Activated CD4-positive, alpha-beta T cell treated with anti-CD3 and anti-CD28 coated beads, Interleukin-2, amount 10 ng/mL, durations not matched to agents 24 days and 14 days (primary cell): ENCODE results near the gene SPTBN4. TPM values are rescaled to one million over a fixed set of nuclear protein-coding genes. Genes with fewer than 3 reads are reported as not detected.
"Not testable (repeated sequence)": the region's sequence is repeated elsewhere in the genome, so short reads cannot be mapped to it uniquely, and the experiment has no call there.

ENCODE experiments used
- DNase-seq: peaks from one replicate; pipeline ENCODE4 v3.0.0; 2022
- H3K27ac Mint-ChIP-seq: one replicate; pipeline ENCODE4 v1.8.0; 2022; ENCODE audit warnings: mild to moderate bottlenecking, mixed read lengths
- H3K27me3 Mint-ChIP-seq: one replicate; pipeline ENCODE4 v1.8.0; 2022; ENCODE audit warnings: mixed read lengths
- H3K36me3 Mint-ChIP-seq: one replicate; pipeline ENCODE4 v1.8.0; 2022; ENCODE audit warnings: low read depth, mild to moderate bottlenecking, mixed read lengths
- H3K4me1 Mint-ChIP-seq: one replicate; pipeline ENCODE4 v1.8.0; 2021; ENCODE audit warnings: mixed read lengths
- H3K4me3 Mint-ChIP-seq: one replicate; pipeline ENCODE4 v1.8.0; 2022; ENCODE audit warnings: mild to moderate bottlenecking, moderate library complexity, mixed read lengths
- H3K9me3 Mint-ChIP-seq: one replicate; pipeline ENCODE4 v1.8.0; 2021; ENCODE audit warnings: mixed read lengths
- intact Hi-C: fragments of 100-400 bp; cut with micrococcal nuclease; formaldehyde crosslinking; loops from one replicate; pipeline ENCODE4 v1.15.1; 2023
- total RNA-seq: library from RNA; stranded (reverse); gene quantifications from 2 replicates; pipeline ENCODE4 v1.2.3, GENCODE V29; 2022

The SPTBN4 gene
- total RNA-seq, 1 donor from 2014 or later = 0.51 TPM

DNA sequence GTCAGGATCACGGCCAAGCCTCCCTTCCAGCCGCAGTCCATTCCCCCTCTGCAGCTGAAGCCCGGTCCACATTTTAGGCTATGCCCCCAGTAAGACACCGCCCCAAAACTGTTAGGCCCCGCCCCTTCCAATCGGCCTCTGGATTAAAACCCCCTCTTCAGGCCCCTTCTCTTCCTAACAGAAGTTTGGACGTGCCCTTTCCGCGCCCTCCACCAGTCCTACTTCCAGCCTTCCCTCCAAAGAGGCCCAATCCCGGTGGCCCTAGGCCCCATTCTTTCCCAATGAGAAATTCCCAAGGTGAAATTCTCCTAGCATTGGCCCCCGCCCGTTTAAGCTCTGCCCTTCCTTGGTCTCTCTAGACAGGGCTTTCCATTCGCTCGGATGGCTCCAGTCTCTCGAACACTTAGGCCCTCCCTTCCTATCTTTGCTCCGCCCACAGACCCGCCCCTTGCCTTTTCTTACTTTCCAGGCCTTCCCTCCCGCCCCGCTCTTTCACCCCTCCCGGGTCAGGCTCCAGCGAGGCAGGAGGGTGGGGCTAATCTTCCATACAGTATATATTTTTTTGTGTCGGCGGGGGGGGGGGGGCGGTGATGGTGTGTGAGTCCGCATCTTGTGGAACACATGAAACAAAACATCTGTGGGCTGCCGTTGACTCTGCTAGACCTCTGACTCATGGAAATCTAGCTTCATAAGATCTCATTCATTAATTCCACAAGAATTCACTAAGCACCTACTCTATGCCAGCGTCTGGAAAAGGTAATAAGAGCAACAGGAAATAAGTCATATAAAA, 148.0 kb downstream of the SPTBN4 start:
- H3K27me3 Mint-ChIP-seq = no peaks in the 10 kb centered on the region
- peaks cover 40% of the 10 kb centered on the region for H3K4me1 Mint-ChIP-seq
- peak overlapping the region; percentile 92 for H3K4me3 Mint-ChIP-seq
- peak; percentile 95 for DNase-seq
- H3K9me3 Mint-ChIP-seq = no peaks in the 10 kb centered on the region
- H3K27ac Mint-ChIP-seq = peak overlapping the region; percentile 98
- intact Hi-C loops = loop anchor here (1.0 to 10.0 kb wide), 6 partner anchors 48 to 782 kb away; partner anchors contain the start of genes ACTMAP, AKT2, BCKDHA and COQ8B
- H3K36me3 Mint-ChIP-seq = peaks cover 30% of the 10 kb centered on the region

DNA sequence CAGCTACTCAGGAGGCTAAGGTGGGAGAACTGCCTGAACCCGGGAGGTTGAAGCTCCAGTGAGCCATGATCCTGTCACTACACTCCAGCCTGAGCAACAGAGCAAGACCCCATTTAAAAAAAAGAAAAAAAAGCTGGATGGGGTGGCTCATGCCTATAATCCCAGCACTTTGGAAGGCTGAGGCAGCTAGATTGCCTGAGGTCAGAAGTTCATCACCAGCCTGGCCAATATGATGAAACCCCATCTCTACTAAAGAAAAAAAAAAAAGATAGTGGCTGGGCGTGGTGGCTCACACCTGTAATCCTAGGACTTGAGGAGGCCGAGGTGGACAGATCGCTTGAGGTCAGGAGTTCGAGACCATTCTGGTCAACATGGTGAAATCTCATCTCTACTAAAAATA, 149.4 kb downstream of the SPTBN4 start:
- H3K4me3 Mint-ChIP-seq = no peak overlapping the region
- intact Hi-C loops = loop anchor here (10.0 kb wide), 2 partner anchors 99 to 331 kb away; partner anchors contain the start of genes AKT2, COQ8B and ITPKC
- H3K9me3 Mint-ChIP-seq = no peaks in the 10 kb centered on the region
- H3K27ac Mint-ChIP-seq = peak overlapping the region; percentile 98
- no peaks in the 10 kb centered on the region for H3K27me3 Mint-ChIP-seq
- H3K4me1 Mint-ChIP-seq = peaks cover 30% of the 10 kb centered on the region
- DNase-seq = no peak
- H3K36me3 Mint-ChIP-seq = peaks cover 32% of the 10 kb centered on the region

DNA sequence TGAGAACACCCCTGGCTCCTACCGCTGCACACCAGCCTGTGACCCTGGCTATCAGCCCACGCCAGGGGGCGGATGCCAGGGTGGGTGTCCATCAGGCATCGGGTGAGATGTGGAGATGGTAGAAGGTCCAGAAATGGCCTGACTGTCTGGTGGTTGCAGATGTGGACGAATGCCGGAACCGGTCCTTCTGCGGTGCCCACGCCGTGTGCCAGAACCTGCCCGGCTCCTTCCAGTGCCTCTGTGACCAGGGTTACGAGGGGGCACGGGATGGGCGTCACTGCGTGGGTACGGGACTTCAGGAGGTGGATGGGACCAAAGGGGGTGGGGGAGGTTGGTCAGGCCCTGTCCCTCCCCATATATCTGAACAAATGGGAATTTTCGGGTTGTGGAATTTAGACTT, 150.1 kb downstream of the SPTBN4 start:
- Mint-ChIP-seq H3K36me3 (peaks cover 39% of the 10 kb centered on the region), H3K27me3 (no peaks in the 10 kb centered on the region), H3K27ac (no peak overlapping the region), H3K4me1 (peaks cover 30% of the 10 kb centered on the region), H3K4me3 (no peak overlapping the region), H3K9me3 (no peaks in the 10 kb centered on the region)
- intact Hi-C loops = loop anchor here (10.0 kb wide), 2 partner anchors 98 to 332 kb away; partner anchors contain the start of genes AKT2, COQ8B and ITPKC
- DNase-seq = no peak

DNA sequence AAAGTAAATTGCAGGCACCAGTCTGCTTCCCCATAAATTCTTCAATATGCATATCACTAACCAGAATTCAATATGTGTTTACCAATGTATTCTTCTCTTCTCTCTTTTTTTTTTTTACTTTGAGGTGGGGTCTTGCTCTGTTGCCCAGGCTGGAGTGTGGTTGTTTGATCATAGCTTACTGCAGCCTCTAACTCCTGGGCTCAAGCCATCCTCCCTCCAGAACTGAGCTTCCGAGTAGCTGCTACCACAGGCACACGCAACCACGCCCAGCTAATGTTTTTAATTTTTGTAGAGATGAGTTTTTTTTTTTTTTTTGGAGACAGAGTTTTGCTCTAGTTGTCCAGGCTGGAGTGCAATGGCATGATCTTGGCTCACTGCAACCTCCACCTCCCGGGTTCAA, 151.2 kb downstream of the SPTBN4 start:
- Mint-ChIP-seq H3K36me3 (peaks cover 47% of the 10 kb centered on the region), H3K4me3 (no peak overlapping the region), H3K9me3 (no peaks in the 10 kb centered on the region), H3K27ac (peak overlapping the region; percentile 60), H3K27me3 (no peaks in the 10 kb centered on the region), H3K4me1 (peaks cover 32% of the 10 kb centered on the region)
- DNase-seq = no peak
- intact Hi-C loops = loop anchor here (10.0 kb wide), 2 partner anchors 97 to 333 kb away; partner anchors contain the start of genes AKT2, COQ8B and ITPKC

DNA sequence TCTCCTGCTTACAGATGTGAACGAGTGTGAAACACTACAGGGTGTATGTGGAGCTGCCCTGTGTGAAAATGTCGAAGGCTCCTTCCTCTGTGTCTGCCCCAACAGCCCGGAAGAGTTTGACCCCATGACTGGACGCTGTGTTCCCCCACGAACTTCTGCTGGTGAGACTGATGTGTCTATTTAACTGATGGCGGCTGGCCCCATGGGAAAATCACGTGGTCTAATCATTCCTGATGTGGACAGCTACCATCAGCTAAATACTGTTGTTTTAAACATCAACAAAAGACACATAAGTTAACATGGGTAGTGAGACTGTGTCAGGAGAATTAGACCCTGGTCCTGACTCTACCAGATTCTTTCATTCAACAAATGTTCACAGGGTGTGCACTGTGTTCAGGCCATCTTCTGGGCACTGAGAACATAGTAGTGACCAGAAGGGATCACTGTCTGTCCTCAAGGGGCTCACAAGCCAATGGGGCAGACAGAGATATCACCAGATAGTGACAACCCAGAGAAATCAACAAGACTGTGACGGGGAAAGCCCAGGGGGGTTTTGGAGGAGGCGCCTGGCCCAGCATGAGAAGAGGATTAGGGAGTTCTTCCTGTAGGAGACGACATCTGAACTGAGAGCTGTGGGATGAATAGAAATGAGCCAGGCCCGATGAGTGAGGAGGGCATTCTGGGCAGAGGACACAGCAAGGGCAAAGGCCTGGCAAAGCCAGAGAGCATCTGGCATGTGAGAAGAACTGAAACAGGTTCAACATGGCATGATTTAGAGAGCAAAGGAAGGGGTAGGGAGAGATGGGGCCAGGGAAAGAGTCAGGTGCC, 152.7 kb downstream of the SPTBN4 start:
- H3K9me3 Mint-ChIP-seq = no peaks in the 10 kb centered on the region
- no peak for DNase-seq
- peaks cover 56% of the 10 kb centered on the region for H3K36me3 Mint-ChIP-seq
- no peaks in the 10 kb centered on the region for H3K27me3 Mint-ChIP-seq
- intact Hi-C loops = loop anchor here (10.0 kb wide), 2 partner anchors 95 to 335 kb away; partner anchors contain the start of genes AKT2, COQ8B and ITPKC
- H3K27ac Mint-ChIP-seq = peak overlapping the region; percentile 66
- H3K4me1 Mint-ChIP-seq = peaks cover 34% of the 10 kb centered on the region
- peak overlapping the region; percentile 13 for H3K4me3 Mint-ChIP-seq

DNA sequence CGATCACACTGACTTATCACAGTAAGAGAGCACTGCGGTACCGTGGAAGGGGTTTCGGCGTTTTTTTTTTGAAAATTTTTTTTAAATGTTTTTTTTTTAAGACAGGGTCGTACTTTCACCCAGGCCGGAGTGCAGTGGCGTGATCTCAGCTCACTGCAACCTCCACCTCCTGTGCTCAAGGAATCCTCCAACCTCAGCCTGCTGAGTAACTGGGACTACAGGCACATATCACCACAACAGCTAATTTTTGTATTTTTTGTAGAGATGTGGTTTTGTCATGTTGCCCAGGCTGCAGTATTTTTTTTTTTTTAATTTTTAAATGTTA, 153.3 kb downstream of the SPTBN4 start:
- Mint-ChIP-seq H3K36me3 (peaks cover 55% of the 10 kb centered on the region), H3K27ac (peak overlapping the region; percentile 66)
- DNase-seq = no peak

DNA sequence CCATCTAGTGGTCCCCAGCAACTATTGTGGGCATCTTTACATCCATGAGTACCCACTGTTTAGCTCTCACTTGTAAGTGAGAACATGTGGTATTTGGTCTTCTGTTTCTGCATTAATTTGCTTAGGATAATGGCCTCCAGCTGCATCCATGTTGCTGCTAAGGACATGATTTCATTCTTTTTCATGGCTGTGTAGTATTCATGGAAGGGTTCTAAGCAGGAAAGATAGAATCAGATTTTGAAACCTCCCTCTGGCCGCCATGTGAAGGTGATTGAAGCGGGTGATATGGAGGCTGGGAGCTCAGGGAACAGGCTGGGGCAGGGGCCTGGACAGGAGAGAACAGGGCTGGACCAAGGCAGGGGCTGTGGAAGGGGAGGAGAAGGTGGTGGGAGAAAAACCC, 154.5 kb downstream of the SPTBN4 start:
- intact Hi-C loops = no loop called here

More for the DNA sequence above, 153.3 kb downstream of the SPTBN4 start:
- Mint-ChIP-seq H3K4me3 (no peak overlapping the region), H3K27me3 (no peaks in the 10 kb centered on the region), H3K4me1 (peaks cover 32% of the 10 kb centered on the region), H3K9me3 (no peaks in the 10 kb centered on the region)
- intact Hi-C loops = no loop called here

DNA sequence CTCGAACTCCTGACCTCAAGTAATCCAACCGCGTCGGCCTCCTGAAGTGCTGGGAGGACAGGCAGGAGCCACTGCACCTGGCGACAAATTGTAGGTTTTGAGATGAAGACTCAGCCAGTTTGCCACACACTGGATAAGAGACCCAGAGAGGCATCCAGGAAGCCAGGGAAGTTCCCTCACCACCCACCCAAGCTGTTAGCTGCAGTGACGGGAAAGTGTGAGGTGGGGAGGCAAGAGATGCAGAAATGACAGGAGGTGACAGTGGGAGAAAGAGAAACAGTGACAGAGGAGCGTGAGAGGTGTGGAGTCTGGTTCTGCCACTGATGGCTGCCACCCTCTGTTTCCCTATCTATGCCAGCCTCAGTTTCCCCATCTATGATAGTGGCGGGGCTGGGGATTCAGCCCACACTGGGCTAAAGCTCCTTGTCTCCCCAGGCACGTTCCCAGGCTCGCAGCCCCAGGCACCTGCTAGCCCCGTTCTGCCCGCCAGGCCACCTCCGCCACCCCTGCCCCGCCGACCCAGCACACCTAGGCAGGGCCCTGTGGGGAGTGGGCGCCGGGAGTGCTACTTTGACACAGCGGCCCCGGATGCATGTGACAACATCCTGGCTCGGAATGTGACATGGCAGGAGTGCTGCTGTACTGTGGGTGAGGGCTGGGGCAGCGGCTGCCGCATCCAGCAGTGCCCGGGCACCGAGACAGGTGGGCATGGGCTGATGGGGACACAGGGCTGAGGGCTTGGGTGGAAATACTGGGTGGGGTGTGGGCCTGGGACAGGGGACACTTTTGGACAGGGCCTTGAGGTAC, 155.4 kb downstream of the SPTBN4 start:
- Mint-ChIP-seq H3K4me1 (peaks cover 33% of the 10 kb centered on the region), H3K9me3 (no peaks in the 10 kb centered on the region), H3K27ac (peak overlapping the region; percentile 54), H3K27me3 (no peaks in the 10 kb centered on the region), H3K36me3 (peaks cover 61% of the 10 kb centered on the region), H3K4me3 (no peak overlapping the region)
- DNase-seq = no peak
- intact Hi-C loops = no loop called here

More for the DNA sequence above, 154.5 kb downstream of the SPTBN4 start:
- no peak for DNase-seq
- H3K27me3 Mint-ChIP-seq = no peaks in the 10 kb centered on the region
- peaks cover 34% of the 10 kb centered on the region for H3K4me1 Mint-ChIP-seq
- no peaks in the 10 kb centered on the region for H3K9me3 Mint-ChIP-seq
- H3K27ac Mint-ChIP-seq = peak overlapping the region; percentile 41
- H3K4me3 Mint-ChIP-seq = no peak overlapping the region
- H3K36me3 Mint-ChIP-seq = peaks cover 59% of the 10 kb centered on the region

DNA sequence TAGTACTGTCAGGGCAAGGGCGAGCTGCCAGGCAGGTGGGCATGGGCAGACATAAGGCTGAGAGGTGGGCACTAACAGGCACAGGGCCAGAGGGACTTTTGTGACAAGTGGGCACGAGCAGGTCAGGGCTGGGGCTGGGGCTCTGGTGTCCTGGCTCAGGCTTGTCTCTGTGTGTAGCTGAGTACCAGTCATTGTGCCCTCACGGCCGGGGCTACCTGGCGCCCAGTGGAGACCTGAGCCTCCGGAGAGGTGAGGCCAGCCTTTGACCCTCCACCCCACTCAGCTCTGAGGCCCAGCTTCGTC, 155.9 kb downstream of the SPTBN4 start:
- Mint-ChIP-seq H3K4me3 (no peak overlapping the region), H3K9me3 (no peaks in the 10 kb centered on the region), H3K4me1 (peaks cover 33% of the 10 kb centered on the region), H3K27me3 (no peaks in the 10 kb centered on the region), H3K36me3 (peaks cover 63% of the 10 kb centered on the region), H3K27ac (peak overlapping the region; percentile 51)
- intact Hi-C loops = no loop called here
- DNase-seq = no peak

DNA sequence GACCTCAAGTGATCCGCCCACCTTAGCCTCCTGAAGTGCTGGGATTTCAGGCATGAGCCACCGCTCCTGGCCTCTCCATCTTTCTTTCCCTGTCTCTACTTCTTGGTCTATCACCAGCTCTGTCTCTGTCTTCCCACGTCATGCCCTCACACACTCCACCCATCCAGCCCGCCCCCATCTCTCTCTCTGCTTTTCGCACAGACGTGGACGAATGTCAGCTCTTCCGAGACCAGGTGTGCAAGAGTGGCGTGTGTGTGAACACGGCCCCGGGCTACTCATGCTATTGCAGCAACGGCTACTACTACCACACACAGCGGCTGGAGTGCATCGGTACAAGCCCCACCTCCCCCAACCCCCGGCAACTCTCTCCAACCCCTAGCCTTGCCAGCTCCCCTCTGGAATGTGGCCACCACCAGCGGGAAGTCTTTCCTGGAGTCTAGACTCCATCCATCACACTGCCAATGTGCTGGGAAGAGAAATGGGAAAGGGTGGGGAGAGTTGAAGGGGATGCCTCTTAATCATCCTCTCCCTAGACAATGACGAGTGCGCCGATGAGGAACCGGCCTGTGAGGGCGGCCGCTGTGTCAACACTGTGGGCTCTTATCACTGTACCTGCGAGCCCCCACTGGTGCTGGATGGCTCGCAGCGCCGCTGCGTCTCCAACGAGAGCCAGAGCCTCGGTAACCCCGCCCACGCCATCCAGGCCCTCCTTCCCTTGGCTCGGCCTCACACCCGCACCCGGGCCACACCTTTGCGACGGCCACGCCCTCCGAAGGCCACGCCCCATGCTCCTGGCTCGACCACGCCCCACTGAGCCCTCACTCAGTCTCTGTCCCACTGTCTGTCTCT, 156.8 kb downstream of the SPTBN4 start:
- H3K27me3 Mint-ChIP-seq = no peaks in the 10 kb centered on the region
- intact Hi-C loops = no loop called here
- H3K4me3 Mint-ChIP-seq = no peak overlapping the region
- H3K4me1 Mint-ChIP-seq = peaks cover 30% of the 10 kb centered on the region
- no peak for DNase-seq
- peak overlapping the region; percentile 60 for H3K27ac Mint-ChIP-seq
- H3K9me3 Mint-ChIP-seq = no peaks in the 10 kb centered on the region
- H3K36me3 Mint-ChIP-seq = peaks cover 57% of the 10 kb centered on the region

DNA sequence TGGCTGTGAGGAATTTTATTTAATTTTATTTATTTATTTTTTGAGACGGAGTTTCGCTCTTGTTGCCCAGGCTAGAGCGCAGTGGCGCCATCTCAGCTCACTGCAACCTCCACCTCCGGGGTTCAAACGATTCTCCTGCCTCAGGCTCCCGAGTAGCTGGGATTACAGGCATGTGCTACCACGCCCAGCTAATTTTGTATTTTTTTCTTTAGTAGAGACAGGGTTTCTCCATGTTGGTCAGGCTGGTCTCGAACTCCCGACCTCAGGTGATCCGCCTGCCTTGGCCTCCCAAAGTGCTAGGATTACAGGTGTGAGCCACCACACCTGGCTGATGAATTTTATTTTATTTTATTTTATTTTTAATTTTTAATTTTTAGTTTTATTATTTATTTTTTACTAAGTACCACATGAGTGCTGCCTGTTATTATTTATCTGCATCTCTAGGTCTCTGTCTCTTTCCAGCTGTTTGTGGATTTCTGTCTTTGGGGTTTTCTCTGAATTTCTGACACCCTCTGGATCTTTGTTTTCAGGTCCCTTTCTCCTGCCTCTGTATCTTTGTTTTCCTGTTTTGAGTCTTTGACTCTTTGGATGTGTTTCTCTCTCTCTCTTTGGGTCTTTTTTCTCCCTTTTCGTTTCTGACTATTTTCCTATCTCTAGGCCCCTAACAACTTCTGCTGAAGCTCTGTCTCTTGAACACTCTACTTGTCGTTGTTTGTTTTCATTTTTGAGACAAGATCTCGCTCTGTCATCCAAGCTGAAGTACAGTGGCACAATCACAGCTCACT, 157.8 kb downstream of the SPTBN4 start:
- peaks cover 50% of the 10 kb centered on the region for H3K36me3 Mint-ChIP-seq
- intact Hi-C loops, DNase-seq, H3K4me3 Mint-ChIP-seq, H3K27me3 Mint-ChIP-seq, H3K9me3 Mint-ChIP-seq: not testable (repeated sequence)
- peak overlapping the region; percentile 17 for H3K27ac Mint-ChIP-seq
- H3K4me1 Mint-ChIP-seq = peaks cover 28% of the 10 kb centered on the region

DNA sequence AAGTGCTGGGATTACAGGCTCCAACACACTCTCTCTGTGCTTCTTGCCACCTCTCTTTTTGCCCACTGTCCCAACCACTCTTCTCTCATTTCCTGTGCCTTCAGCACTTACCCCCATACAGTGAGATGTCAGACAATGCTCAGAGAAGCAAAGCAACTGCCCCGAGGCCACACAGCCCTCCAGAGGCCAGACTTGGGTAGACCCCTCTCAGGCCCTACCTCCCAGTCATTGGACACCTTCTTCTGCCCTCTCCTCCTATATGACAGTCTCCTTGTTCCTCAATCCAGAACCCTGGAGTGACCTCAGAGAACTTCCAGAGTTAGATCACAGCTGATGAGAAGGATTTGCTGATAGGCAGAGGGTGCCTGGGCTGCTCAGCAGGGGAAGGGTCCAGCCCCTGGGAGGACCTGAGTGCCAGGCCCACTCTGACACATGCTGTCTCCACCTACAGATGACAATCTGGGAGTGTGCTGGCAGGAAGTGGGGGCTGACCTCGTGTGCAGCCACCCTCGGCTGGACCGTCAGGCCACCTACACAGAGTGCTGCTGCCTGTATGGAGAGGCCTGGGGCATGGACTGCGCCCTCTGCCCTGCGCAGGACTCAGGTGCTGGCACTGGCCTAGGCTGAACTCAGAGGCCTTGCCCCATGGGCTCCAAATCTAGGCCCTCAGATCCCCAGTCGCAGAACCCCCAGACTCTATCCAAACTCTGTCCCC, 158.8 kb downstream of the SPTBN4 start:
- DNase-seq = no peak
- peaks cover 27% of the 10 kb centered on the region for H3K4me1 Mint-ChIP-seq
- H3K27ac Mint-ChIP-seq = peak overlapping the region; percentile 75
- H3K27me3 Mint-ChIP-seq = no peaks in the 10 kb centered on the region
- no peaks in the 10 kb centered on the region for H3K9me3 Mint-ChIP-seq
- H3K4me3 Mint-ChIP-seq = no peak overlapping the region
- H3K36me3 Mint-ChIP-seq = peaks cover 52% of the 10 kb centered on the region
- intact Hi-C loops = no loop called here
